Tibial nerve (tissue), 4 donors: Measurements from ENCODE around the gene GABRG3. TPM values are rescaled to one million over a fixed set of nuclear protein-coding genes. Genes with fewer than 3 reads are reported as not detected.

Experiments
- DNase-seq, 2 donors: peaks; one replicate each; pipeline ENCODE4 v3.0.0-alpha.2; 2019; ENCODE audit warnings: low spot score in 2 of 2
- H3K27ac ChIP-seq, 4 donors: fragments of 200-600 bp; sonication (generic) in 3 of 4; one replicate each; pipeline ENCODE4 v1.5.1; 2017 to 2019; ENCODE audit warnings: mild to moderate bottlenecking in 1 of 4
- H3K27me3 ChIP-seq, 2 donors: fragments of 200-600 bp; sonication (generic) in 1 of 2; one replicate each; pipeline versions ENCODE4 v1.5.1 to v1.6.0; 2017 to 2019
- H3K36me3 ChIP-seq, 3 donors: fragments of 200-600 bp; sonication (generic); one replicate each; pipeline ENCODE4 v1.5.1; 2018 to 2019
- H3K4me1 ChIP-seq, 4 donors: fragments of 200-600 bp; sonication (generic) in 3 of 4; one replicate each; pipeline ENCODE4 v1.5.1; 2017 to 2019
- H3K4me3 ChIP-seq, 4 donors: fragments of 200-600 bp; sonication (generic) in 3 of 4; one replicate each; pipeline ENCODE4 v1.5.1; 2017 to 2019; ENCODE audit warnings: mild to moderate bottlenecking in 1 of 4, moderate library complexity in 1 of 4
- H3K9me3 ChIP-seq, 4 donors: fragments of 200-600 bp; sonication (generic) in 3 of 4; one replicate each; pipeline ENCODE4 v1.5.1; 2017 to 2019
- EP300 ChIP-seq, 2 donors: sonication (generic); formaldehyde crosslinking; IDR thresholded peaks; one replicate each; pipeline ENCODE4 v1.6.1; 2017; ENCODE audit warnings: antibody characterized with exemption in 2 of 2, mild to moderate bottlenecking in 1 of 2
- POLR2A ChIP-seq, 2 donors: fragments of 450-650 bp; IDR thresholded peaks; one replicate each; pipeline ENCODE4 v1.6.1; 2017; ENCODE audit warnings: antibody characterized with exemption in 2 of 2, mild to moderate bottlenecking in 2 of 2, moderate library complexity in 2 of 2
- WGBS, 2 donors: methylation state at CpG; one replicate each; pipeline ENCODE4 v1.1.5; 2018; 5-methylcytosine and 5-hydroxymethylcytosine counted together
- total RNA-seq, 4 donors: library from RNA; depleted of rRNA; stranded (reverse); fragments of >200 nt; gene quantifications; one replicate each; pipeline ENCODE4 v1.1.0, GENCODE V29; 2016
- TF ChIP-seq, protein P1 (sequence below), 5 experiments: fragments of 200-600 bp in 3 of 5; fragments of 450-650 bp in 2 of 5; sonication (generic) in 3 of 5; IDR thresholded peaks; one replicate each; pipeline ENCODE4 v1.5.1; 2016 to 2019; ENCODE audit warnings: antibody characterized with exemption in 5 of 5, mild to moderate bottlenecking in 3 of 5, moderate library complexity in 2 of 5

Gene GABRG3
- total RNA-seq, 4 donors from 2014 or later: not detected

- WGBS, 2 donors: 88 to 90% methylated on average over 2 of the region's 2 CpGs
- Histone ChIP-seq H3K4me3 (no peak overlapping the region), H3K27me3 (no peaks in the 10 kb centered on the region), H3K27ac (no peak overlapping the region), H3K4me1 (no peaks in the 10 kb centered on the region), H3K9me3 (no peaks in the 10 kb centered on the region), H3K36me3 (no peaks in the 10 kb centered on the region)
- TF ChIP-seq, protein P1, sequence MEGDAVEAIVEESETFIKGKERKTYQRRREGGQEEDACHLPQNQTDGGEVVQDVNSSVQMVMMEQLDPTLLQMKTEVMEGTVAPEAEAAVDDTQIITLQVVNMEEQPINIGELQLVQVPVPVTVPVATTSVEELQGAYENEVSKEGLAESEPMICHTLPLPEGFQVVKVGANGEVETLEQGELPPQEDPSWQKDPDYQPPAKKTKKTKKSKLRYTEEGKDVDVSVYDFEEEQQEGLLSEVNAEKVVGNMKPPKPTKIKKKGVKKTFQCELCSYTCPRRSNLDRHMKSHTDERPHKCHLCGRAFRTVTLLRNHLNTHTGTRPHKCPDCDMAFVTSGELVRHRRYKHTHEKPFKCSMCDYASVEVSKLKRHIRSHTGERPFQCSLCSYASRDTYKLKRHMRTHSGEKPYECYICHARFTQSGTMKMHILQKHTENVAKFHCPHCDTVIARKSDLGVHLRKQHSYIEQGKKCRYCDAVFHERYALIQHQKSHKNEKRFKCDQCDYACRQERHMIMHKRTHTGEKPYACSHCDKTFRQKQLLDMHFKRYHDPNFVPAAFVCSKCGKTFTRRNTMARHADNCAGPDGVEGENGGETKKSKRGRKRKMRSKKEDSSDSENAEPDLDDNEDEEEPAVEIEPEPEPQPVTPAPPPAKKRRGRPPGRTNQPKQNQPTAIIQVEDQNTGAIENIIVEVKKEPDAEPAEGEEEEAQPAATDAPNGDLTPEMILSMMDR (IDR thresholded peaks at IDR 0.05): no peak
- TF ChIP-seq EP300 (IDR thresholded peaks at IDR 0.05) (no peak), POLR2A (IDR thresholded peaks at IDR 0.05) (no peak)
- DNase-seq: no peak
These were observed 150.7 kb downstream of the GABRG3 start for GRCh38 chr15:27121672-27122071.

- 82 to 85% methylated on average over 6 of the region's 6 CpGs for WGBS, 2 donors
- H3K36me3 ChIP-seq: no peaks in the 10 kb centered on the region
These were observed 152.3 kb downstream of the GABRG3 start for GRCh38 chr15:27123291-27123690.

GRCh38 chr15:27123808-27124207, 152.8 kb downstream of the GABRG3 start:
- TF ChIP-seq EP300 (IDR thresholded peaks at IDR 0.05) (no peak), POLR2A (IDR thresholded peaks at IDR 0.05) (no peak)
- TF ChIP-seq, protein P1 (IDR thresholded peaks at IDR 0.05): no peak
- no peaks in the 10 kb centered on the region for H3K9me3 ChIP-seq
- no peaks in the 10 kb centered on the region for H3K4me1 ChIP-seq
- no peak overlapping the region for H3K4me3 ChIP-seq
- H3K36me3 ChIP-seq: no peaks in the 10 kb centered on the region
- no peak overlapping the region for H3K27ac ChIP-seq
- WGBS, 2 donors: 61 to 76% methylated on average over 7 of the region's 7 CpGs
- DNase-seq: no peak
- no peaks in the 10 kb centered on the region for H3K27me3 ChIP-seq

More at GRCh38 chr15:27123291-27123690, 152.3 kb downstream of the GABRG3 start:
- no peak for TF ChIP-seq EP300 (IDR thresholded peaks at IDR 0.05)
- TF ChIP-seq POLR2A (IDR thresholded peaks at IDR 0.05): no peak
- TF ChIP-seq, protein P1 (IDR thresholded peaks at IDR 0.05): no peak
- H3K27ac ChIP-seq: no peak overlapping the region
- DNase-seq: no peak
- no peaks in the 10 kb centered on the region for H3K4me1 ChIP-seq
- H3K9me3 ChIP-seq: no peaks in the 10 kb centered on the region
- no peak overlapping the region for H3K4me3 ChIP-seq
- no peaks in the 10 kb centered on the region for H3K27me3 ChIP-seq

GRCh38 chr15:27124287-27124871, 153.4 kb downstream of the GABRG3 start:
- H3K4me1 ChIP-seq: no peaks in the 10 kb centered on the region
- DNase-seq: no peak
- WGBS, 2 donors: 71 to 86% methylated on average over 4 of the region's 4 CpGs
- H3K27ac ChIP-seq: no peak overlapping the region
- no peaks in the 10 kb centered on the region for H3K36me3 ChIP-seq
- no peaks in the 10 kb centered on the region for H3K9me3 ChIP-seq
- TF ChIP-seq EP300 (IDR thresholded peaks at IDR 0.05): no peak
- no peak for TF ChIP-seq POLR2A (IDR thresholded peaks at IDR 0.05)
- TF ChIP-seq, protein P1 (IDR thresholded peaks at IDR 0.05): no peak
- H3K27me3 ChIP-seq: no peaks in the 10 kb centered on the region
- H3K4me3 ChIP-seq: no peak overlapping the region

DNA sequence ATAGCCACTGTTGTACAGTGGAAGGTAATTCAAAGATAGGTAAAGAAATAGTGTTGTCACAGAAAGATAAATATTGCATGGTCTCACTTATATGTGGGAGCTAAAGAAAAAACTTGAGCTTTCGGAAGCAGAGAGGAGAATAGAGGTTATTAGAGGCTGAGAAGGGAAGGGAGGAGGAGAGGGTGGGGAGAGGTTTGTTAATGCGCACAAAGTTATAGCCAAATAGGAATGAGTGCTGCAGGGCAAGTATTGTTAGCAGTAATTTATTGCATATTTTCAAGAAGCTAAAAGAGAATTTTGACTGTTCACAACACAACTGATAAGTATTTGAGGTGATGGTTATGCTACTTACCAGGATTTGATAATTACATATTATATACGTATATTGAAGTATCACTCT, 154.2 kb downstream of the GABRG3 start:
- H3K4me1 ChIP-seq: no peaks in the 10 kb centered on the region
- H3K9me3 ChIP-seq: no peaks in the 10 kb centered on the region
- DNase-seq: no peak
- no peaks in the 10 kb centered on the region for H3K27me3 ChIP-seq
- H3K27ac ChIP-seq: no peak overlapping the region
- no peak overlapping the region for H3K4me3 ChIP-seq
- TF ChIP-seq, protein P1 (IDR thresholded peaks at IDR 0.05): no peak
- TF ChIP-seq POLR2A (IDR thresholded peaks at IDR 0.05) (no peak), EP300 (IDR thresholded peaks at IDR 0.05) (no peak)
- WGBS, 2 donors: 86 to 90% methylated on average over 3 of the region's 3 CpGs
- H3K36me3 ChIP-seq: no peaks in the 10 kb centered on the region
